ENCODE results near the gene FSD1. TPM values are rescaled to one million over a fixed set of nuclear protein-coding genes. Genes with fewer than 3 reads are reported as not detected.

The FSD1 gene
- total RNA-seq, 4 donors from 2014 or later, result not detected

GRCh38 chr19:4357095-4357797, 52.8 kb downstream of the FSD1 start:
- WGBS, result 74% methylated on average over 9 of the region's 23 CpGs
- no peaks in the 10 kb centered on the region for H3K27me3 ChIP-seq
- peaks cover 68% of the 10 kb centered on the region for H3K36me3 ChIP-seq
- no peaks in the 10 kb centered on the region for H3K9me3 ChIP-seq
- peaks cover 6% of the 10 kb centered on the region for H3K4me1 ChIP-seq
- TF ChIP-seq EP300 (IDR thresholded peaks at IDR 0.05) (no peak), POLR2A (IDR thresholded peaks at IDR 0.05) (no peak), POLR2AphosphoS5 (IDR thresholded peaks at IDR 0.05) (no peak), CTCF (IDR thresholded peaks at IDR 0.05) (no peak)
- peak in 1 of 2 donors; percentile 60 for DNase-seq (ENCODE audit: low spot score in 2 of 2)
- no peak overlapping the region for H3K4me3 ChIP-seq
- H3K27ac ChIP-seq, result no peak overlapping the region

GRCh38 chr19:4357921-4358326, 53.5 kb downstream of the FSD1 start:
- H3K4me3 ChIP-seq, result no peak overlapping the region
- no peak for TF ChIP-seq EP300 (IDR thresholded peaks at IDR 0.05)
- TF ChIP-seq CTCF (IDR thresholded peaks at IDR 0.05), result no peak
- no peak for TF ChIP-seq POLR2AphosphoS5 (IDR thresholded peaks at IDR 0.05)
- no peak for TF ChIP-seq POLR2A (IDR thresholded peaks at IDR 0.05)
- peak in 1 of 2 donors; percentile 61 for DNase-seq (ENCODE audit: low spot score in 2 of 2)
- no peaks in the 10 kb centered on the region for H3K9me3 ChIP-seq
- WGBS, result no CpG with 5 or more reads among the region's 16 CpGs
- H3K36me3 ChIP-seq, result peaks cover 75% of the 10 kb centered on the region
- H3K27ac ChIP-seq, result no peak overlapping the region
- no peaks in the 10 kb centered on the region for H3K27me3 ChIP-seq
- H3K4me1 ChIP-seq, result no peaks in the 10 kb centered on the region

GRCh38 chr19:4358709-4359626, 54.6 kb downstream of the FSD1 start:
- no peak overlapping the region for H3K27ac ChIP-seq

GRCh38 chr19:4359627-4360000, 55.2 kb downstream of the FSD1 start:
- no peaks in the 10 kb centered on the region for H3K4me1 ChIP-seq
- H3K27ac ChIP-seq, result no peak overlapping the region
- DNase-seq (ENCODE audit: low spot score in 2 of 2), result peak in 1 of 2 donors; percentile 60
- no peak for TF ChIP-seq EP300 (IDR thresholded peaks at IDR 0.05)
- TF ChIP-seq POLR2A (IDR thresholded peaks at IDR 0.05), result no peak
- no peak for TF ChIP-seq CTCF (IDR thresholded peaks at IDR 0.05)
- TF ChIP-seq POLR2AphosphoS5 (IDR thresholded peaks at IDR 0.05), result no peak
- no CpG with 5 or more reads among the region's 13 CpGs for WGBS
- H3K9me3 ChIP-seq, result no peaks in the 10 kb centered on the region
- H3K36me3 ChIP-seq, result peaks cover 83% of the 10 kb centered on the region
- H3K27me3 ChIP-seq, result no peaks in the 10 kb centered on the region
- no peak overlapping the region for H3K4me3 ChIP-seq

More at GRCh38 chr19:4358709-4359626, 54.6 kb downstream of the FSD1 start:
- Histone ChIP-seq H3K9me3 (no peaks in the 10 kb centered on the region), H3K4me3 (no peak overlapping the region), H3K4me1 (no peaks in the 10 kb centered on the region), H3K27me3 (no peaks in the 10 kb centered on the region), H3K36me3 (peaks cover 82% of the 10 kb centered on the region)
- DNase-seq (ENCODE audit: low spot score in 2 of 2), result no peak
- no peak for TF ChIP-seq CTCF (IDR thresholded peaks at IDR 0.05)
- no peak for TF ChIP-seq POLR2AphosphoS5 (IDR thresholded peaks at IDR 0.05)
- no peak for TF ChIP-seq POLR2A (IDR thresholded peaks at IDR 0.05)
- no peak for TF ChIP-seq EP300 (IDR thresholded peaks at IDR 0.05)
- 81% methylated on average over 20 of the region's 25 CpGs for WGBS

- TF ChIP-seq POLR2A (IDR thresholded peaks at IDR 0.05), result no peak
- TF ChIP-seq CTCF (IDR thresholded peaks at IDR 0.05), result no peak
- no peak for TF ChIP-seq POLR2AphosphoS5 (IDR thresholded peaks at IDR 0.05)
- TF ChIP-seq EP300 (IDR thresholded peaks at IDR 0.05), result no peak
- H3K4me1 ChIP-seq, result no peaks in the 10 kb centered on the region
- H3K36me3 ChIP-seq, result peaks cover 83% of the 10 kb centered on the region
- no peaks in the 10 kb centered on the region for H3K27me3 ChIP-seq
- no peaks in the 10 kb centered on the region for H3K9me3 ChIP-seq
- H3K4me3 ChIP-seq, result no peak overlapping the region
- no peak overlapping the region for H3K27ac ChIP-seq
- no peak for DNase-seq (ENCODE audit: low spot score in 2 of 2)
- WGBS, result 63% methylated on average over 9 of the region's 9 CpGs
Measured at GRCh38 chr19:4360081-4360569, 55.7 kb downstream of the FSD1 start.
